Activated T-cell treated with anti-CD3 and anti-CD28 coated beads, Interleukin-2, amount 50 U/mL, for 24 hours (primary cell): ENCODE data around the gene INO80.
"Not testable (repeated sequence)": the region's sequence is repeated elsewhere in the genome, so short reads cannot be mapped to it uniquely, and the experiment has no call there.

Source experiments
- DNase-seq: peaks from one replicate; pipeline ENCODE4 v3.0.0-alpha.2; 2020
- H3K27ac Mint-ChIP-seq: 2 replicates; pipeline ENCODE4 v1.8.0; 2020; ENCODE audit warnings: mild to moderate bottlenecking, mixed read lengths
- H3K27me3 Mint-ChIP-seq: 2 replicates; pipeline ENCODE4 v1.8.0; 2020; ENCODE audit warnings: mixed read lengths
- H3K36me3 Mint-ChIP-seq: 2 replicates; pipeline ENCODE4 v1.8.0; 2020; ENCODE audit warnings: low read depth, mixed read lengths
- H3K4me1 Mint-ChIP-seq: 2 replicates; pipeline ENCODE4 v1.8.0; 2020; ENCODE audit warnings: low read depth, mixed read lengths
- H3K4me3 Mint-ChIP-seq: 2 replicates; pipeline ENCODE4 v1.8.0; 2020; ENCODE audit warnings: mild to moderate bottlenecking, moderate library complexity, mixed read lengths
- H3K9me3 Mint-ChIP-seq: 2 replicates; pipeline ENCODE4 v1.8.0; 2020; ENCODE audit warnings: mixed read lengths

Gene INO80

GRCh38 chr15:40954158-40954848 is 161.8 kb downstream of the INO80 start:
- peak overlapping the region; percentile 98 for H3K27ac Mint-ChIP-seq
- peak overlapping the region; percentile 94 for H3K4me3 Mint-ChIP-seq
- H3K9me3 Mint-ChIP-seq, DNase-seq, H3K27me3 Mint-ChIP-seq: not testable (repeated sequence)
- peaks cover 47% of the 10 kb centered on the region for H3K36me3 Mint-ChIP-seq
- H3K4me1 Mint-ChIP-seq = peaks cover 37% of the 10 kb centered on the region

- H3K36me3 Mint-ChIP-seq = peaks cover 47% of the 10 kb centered on the region
- H3K4me3 Mint-ChIP-seq = peak overlapping the region; percentile 94
- H3K27me3 Mint-ChIP-seq = no peaks in the 10 kb centered on the region
Observed at GRCh38 chr15:40953713-40954074, 162.4 kb downstream of the INO80 start.

GRCh38 chr15:40952901-40953712 is 163.0 kb downstream of the INO80 start, which contains the start of gene CHAC1:
Gene CHAC1 (plus strand): TSS chr15:40953471. CDS start chr15:40953584, 113 bp downstream.
- Mint-ChIP-seq H3K36me3 (peaks cover 47% of the 10 kb centered on the region), H3K27ac (peak within 1 kb of the TSS; percentile 98), H3K27me3 (no peaks in the 10 kb centered on the region), H3K4me1 (peaks cover 37% of the 10 kb centered on the region), H3K9me3 (no peaks in the 10 kb centered on the region), H3K4me3 (peak within 1 kb of the TSS; percentile 94)
- peak; percentile 96 for DNase-seq

More at GRCh38 chr15:40953713-40954074, 162.4 kb downstream of the INO80 start:
- no peak for DNase-seq
- H3K4me1 Mint-ChIP-seq = peaks cover 37% of the 10 kb centered on the region
- H3K27ac Mint-ChIP-seq = peak overlapping the region; percentile 98
- no peaks in the 10 kb centered on the region for H3K9me3 Mint-ChIP-seq

- H3K27ac Mint-ChIP-seq = peak overlapping the region; percentile 98
- no peaks in the 10 kb centered on the region for H3K9me3 Mint-ChIP-seq
- H3K36me3 Mint-ChIP-seq = peaks cover 43% of the 10 kb centered on the region
- DNase-seq = no peak
- H3K4me1 Mint-ChIP-seq = peaks cover 37% of the 10 kb centered on the region
- no peaks in the 10 kb centered on the region for H3K27me3 Mint-ChIP-seq
- peak overlapping the region; percentile 94 for H3K4me3 Mint-ChIP-seq
Observed at GRCh38 chr15:40952301-40952900, 163.7 kb downstream of the INO80 start.

- peaks cover 40% of the 10 kb centered on the region for H3K36me3 Mint-ChIP-seq
- DNase-seq = no peak
- peaks cover 37% of the 10 kb centered on the region for H3K4me1 Mint-ChIP-seq
- H3K27me3 Mint-ChIP-seq = no peaks in the 10 kb centered on the region
- peak overlapping the region; percentile 98 for H3K27ac Mint-ChIP-seq
- no peaks in the 10 kb centered on the region for H3K9me3 Mint-ChIP-seq
- H3K4me3 Mint-ChIP-seq = peak overlapping the region; percentile 94
Observed at GRCh38 chr15:40951764-40952163, 164.3 kb downstream of the INO80 start.

GRCh38 chr15:40949756-40950207 is 166.3 kb downstream of the INO80 start:
- no peak overlapping the region for H3K27ac Mint-ChIP-seq
- no peak for DNase-seq
- H3K36me3 Mint-ChIP-seq = peaks cover 20% of the 10 kb centered on the region

GRCh38 chr15:40948706-40949473 is 167.2 kb downstream of the INO80 start:
- no peak overlapping the region for H3K27ac Mint-ChIP-seq
- H3K4me1 Mint-ChIP-seq = peaks cover 24% of the 10 kb centered on the region
- peaks cover 11% of the 10 kb centered on the region for H3K36me3 Mint-ChIP-seq
- no peaks in the 10 kb centered on the region for H3K9me3 Mint-ChIP-seq
- no peak for DNase-seq
- no peak overlapping the region for H3K4me3 Mint-ChIP-seq
- no peaks in the 10 kb centered on the region for H3K27me3 Mint-ChIP-seq

More at GRCh38 chr15:40949756-40950207, 166.3 kb downstream of the INO80 start:
- Mint-ChIP-seq H3K9me3 (no peaks in the 10 kb centered on the region), H3K27me3 (no peaks in the 10 kb centered on the region), H3K4me3 (no peak overlapping the region), H3K4me1 (peaks cover 32% of the 10 kb centered on the region)

- no peak for DNase-seq
- no peak overlapping the region for H3K27ac Mint-ChIP-seq
- no peaks in the 10 kb centered on the region for H3K27me3 Mint-ChIP-seq
- no peak overlapping the region for H3K4me3 Mint-ChIP-seq
- no peaks in the 10 kb centered on the region for H3K9me3 Mint-ChIP-seq
- no peaks in the 10 kb centered on the region for H3K36me3 Mint-ChIP-seq
- peaks cover 34% of the 10 kb centered on the region for H3K4me1 Mint-ChIP-seq
Observed at GRCh38 chr15:40944510-40945296, 171.4 kb downstream of the INO80 start.

GRCh38 chr15:40943764-40944365 is 172.2 kb downstream of the INO80 start:
- DNase-seq = no peak
- H3K36me3 Mint-ChIP-seq = no peaks in the 10 kb centered on the region
- no peaks in the 10 kb centered on the region for H3K9me3 Mint-ChIP-seq
- no peak overlapping the region for H3K4me3 Mint-ChIP-seq
- H3K27me3 Mint-ChIP-seq = no peaks in the 10 kb centered on the region
- H3K27ac Mint-ChIP-seq = no peak overlapping the region
- H3K4me1 Mint-ChIP-seq = peaks cover 34% of the 10 kb centered on the region

GRCh38 chr15:40942878-40943277 is 173.2 kb downstream of the INO80 start:
- Mint-ChIP-seq H3K36me3 (no peaks in the 10 kb centered on the region), H3K27me3 (no peaks in the 10 kb centered on the region), H3K4me1 (peaks cover 34% of the 10 kb centered on the region), H3K27ac (peak overlapping the region; percentile 81), H3K9me3 (no peaks in the 10 kb centered on the region), H3K4me3 (peak overlapping the region; percentile 74)
- no peak for DNase-seq

GRCh38 chr15:40942337-40942854 is 173.7 kb downstream of the INO80 start:
- DNase-seq = no peak
- H3K9me3 Mint-ChIP-seq = no peaks in the 10 kb centered on the region
- H3K4me1 Mint-ChIP-seq = peaks cover 34% of the 10 kb centered on the region
- H3K27me3 Mint-ChIP-seq = no peaks in the 10 kb centered on the region
- H3K27ac Mint-ChIP-seq = peak overlapping the region; percentile 81
- no peaks in the 10 kb centered on the region for H3K36me3 Mint-ChIP-seq
- peak overlapping the region; percentile 74 for H3K4me3 Mint-ChIP-seq

GRCh38 chr15:40941528-40942336 is 174.3 kb downstream of the INO80 start:
- peak overlapping the region; percentile 74 for H3K4me3 Mint-ChIP-seq
- H3K27ac Mint-ChIP-seq = peak overlapping the region; percentile 89

More at GRCh38 chr15:40941528-40942336, 174.3 kb downstream of the INO80 start:
- Mint-ChIP-seq H3K36me3 (no peaks in the 10 kb centered on the region), H3K27me3 (no peaks in the 10 kb centered on the region), H3K4me1 (peaks cover 34% of the 10 kb centered on the region), H3K9me3 (no peaks in the 10 kb centered on the region)
- peak; percentile 83 for DNase-seq
